LNCaP clone FGC (cell line): ENCODE measurements around the gene SAPCD1.

Experiments used
- DNase-seq: peaks from one replicate; pipeline ENCODE4 v3.0.0-alpha.2; 2011; ENCODE audit warnings: low read depth
- H3K4me3 ChIP-seq: 2 replicates; pipeline ENCODE4 v1.5.1; 2011; ENCODE audit warnings: mild to moderate bottlenecking, low read depth, low read length, control low read depth
- TF ChIP-seq, protein P1 (sequence below): IDR thresholded peaks from 2 replicates; pipeline ENCODE4 v1.5.1; 2012; ENCODE audit warnings: mild to moderate bottlenecking; ENCODE audit not compliant: control insufficient read depth, insufficient read depth; ENCODE audit errors: extremely low read depth

The SAPCD1 gene

DNA sequence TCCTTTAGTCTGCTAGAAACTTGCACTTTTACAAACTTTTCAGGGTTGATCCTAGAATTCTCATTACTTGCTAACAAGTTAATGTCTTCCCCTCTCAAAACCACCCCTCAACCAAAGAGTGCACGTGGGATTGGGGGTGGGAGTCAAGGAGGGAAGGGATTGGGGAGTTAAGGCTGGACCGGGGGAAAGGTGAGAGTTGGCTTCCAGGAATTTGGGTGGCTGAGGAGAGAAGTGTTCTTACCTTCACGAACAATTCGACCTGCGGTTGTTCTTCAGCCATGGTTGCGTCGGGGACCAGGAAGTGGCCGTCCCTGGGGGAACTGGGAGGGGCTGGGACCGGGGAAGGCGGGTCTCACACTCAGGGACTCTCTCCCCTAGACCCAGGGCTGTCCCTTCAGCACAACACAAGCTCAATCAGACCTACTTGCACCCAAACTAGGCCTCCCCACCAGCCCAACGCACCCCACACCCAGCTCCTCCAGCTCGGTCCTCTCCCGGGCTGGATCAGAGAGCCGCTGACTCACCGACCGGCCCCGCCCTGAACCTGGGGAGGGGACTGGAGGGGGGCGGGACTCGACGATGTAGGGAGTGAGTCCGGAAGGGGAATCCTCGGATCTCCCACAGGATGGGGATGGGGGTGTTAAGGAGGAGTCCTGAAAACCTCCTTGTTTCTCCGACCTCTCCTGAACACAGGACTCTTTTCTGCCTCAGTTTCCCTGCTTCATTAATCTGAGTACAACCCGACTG lies 26.3 kb upstream of the SAPCD1 start, which contains the start of gene CLIC1:
CLIC1 (minus strand) TSS at position 510 of the 747 bp plus-strand sequence; CDS start at position 280, 230 bp downstream.
- DNase-seq = no peak
- peak within 1 kb of the TSS; percentile 94 for H3K4me3 ChIP-seq
- TF ChIP-seq, protein P1, sequence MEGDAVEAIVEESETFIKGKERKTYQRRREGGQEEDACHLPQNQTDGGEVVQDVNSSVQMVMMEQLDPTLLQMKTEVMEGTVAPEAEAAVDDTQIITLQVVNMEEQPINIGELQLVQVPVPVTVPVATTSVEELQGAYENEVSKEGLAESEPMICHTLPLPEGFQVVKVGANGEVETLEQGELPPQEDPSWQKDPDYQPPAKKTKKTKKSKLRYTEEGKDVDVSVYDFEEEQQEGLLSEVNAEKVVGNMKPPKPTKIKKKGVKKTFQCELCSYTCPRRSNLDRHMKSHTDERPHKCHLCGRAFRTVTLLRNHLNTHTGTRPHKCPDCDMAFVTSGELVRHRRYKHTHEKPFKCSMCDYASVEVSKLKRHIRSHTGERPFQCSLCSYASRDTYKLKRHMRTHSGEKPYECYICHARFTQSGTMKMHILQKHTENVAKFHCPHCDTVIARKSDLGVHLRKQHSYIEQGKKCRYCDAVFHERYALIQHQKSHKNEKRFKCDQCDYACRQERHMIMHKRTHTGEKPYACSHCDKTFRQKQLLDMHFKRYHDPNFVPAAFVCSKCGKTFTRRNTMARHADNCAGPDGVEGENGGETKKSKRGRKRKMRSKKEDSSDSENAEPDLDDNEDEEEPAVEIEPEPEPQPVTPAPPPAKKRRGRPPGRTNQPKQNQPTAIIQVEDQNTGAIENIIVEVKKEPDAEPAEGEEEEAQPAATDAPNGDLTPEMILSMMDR = no peak

DNA sequence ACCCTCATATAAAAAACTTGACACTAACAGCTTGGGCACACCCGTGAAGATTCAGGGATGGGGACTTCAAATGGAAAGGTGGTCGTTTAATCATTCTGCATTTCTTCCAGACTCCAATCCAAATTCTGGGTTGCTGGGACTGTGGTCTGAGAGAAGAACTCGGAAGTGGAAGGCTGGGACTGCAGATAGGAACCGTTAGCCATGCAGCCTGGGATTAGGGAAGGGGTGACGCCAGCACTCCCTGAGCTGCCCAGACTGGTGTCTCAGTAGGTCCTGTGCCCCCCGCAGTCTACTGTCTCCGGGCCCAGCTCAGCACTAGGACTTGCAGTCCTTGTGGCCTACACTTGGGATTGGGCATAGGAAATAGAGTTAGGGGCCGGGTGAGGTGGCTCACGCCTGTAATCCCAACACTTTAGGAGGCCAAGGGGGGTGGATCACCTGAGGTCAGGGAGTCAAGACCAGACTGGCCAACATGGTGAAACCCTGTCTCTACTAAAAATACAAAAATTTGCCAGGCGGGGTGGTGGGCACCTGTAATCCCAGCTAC lies 25.6 kb upstream of the SAPCD1 start:
- no peak for DNase-seq
- TF ChIP-seq, protein P1 = no peak
- H3K4me3 ChIP-seq = peak overlapping the region; percentile 94

- DNase-seq = no peak
- TF ChIP-seq, protein P1 = no peak
- H3K4me3 ChIP-seq = peak overlapping the region; percentile 77
Measured at GRCh38 chr6:31737315-31737990, 25.0 kb upstream of the SAPCD1 start.

GRCh38 chr6:31737991-31738979 lies 24.2 kb upstream of the SAPCD1 start:
- TF ChIP-seq, protein P1 = peak; percentile 65
- peak overlapping the region; percentile 77 for H3K4me3 ChIP-seq
- DNase-seq = peak; percentile 94

DNA sequence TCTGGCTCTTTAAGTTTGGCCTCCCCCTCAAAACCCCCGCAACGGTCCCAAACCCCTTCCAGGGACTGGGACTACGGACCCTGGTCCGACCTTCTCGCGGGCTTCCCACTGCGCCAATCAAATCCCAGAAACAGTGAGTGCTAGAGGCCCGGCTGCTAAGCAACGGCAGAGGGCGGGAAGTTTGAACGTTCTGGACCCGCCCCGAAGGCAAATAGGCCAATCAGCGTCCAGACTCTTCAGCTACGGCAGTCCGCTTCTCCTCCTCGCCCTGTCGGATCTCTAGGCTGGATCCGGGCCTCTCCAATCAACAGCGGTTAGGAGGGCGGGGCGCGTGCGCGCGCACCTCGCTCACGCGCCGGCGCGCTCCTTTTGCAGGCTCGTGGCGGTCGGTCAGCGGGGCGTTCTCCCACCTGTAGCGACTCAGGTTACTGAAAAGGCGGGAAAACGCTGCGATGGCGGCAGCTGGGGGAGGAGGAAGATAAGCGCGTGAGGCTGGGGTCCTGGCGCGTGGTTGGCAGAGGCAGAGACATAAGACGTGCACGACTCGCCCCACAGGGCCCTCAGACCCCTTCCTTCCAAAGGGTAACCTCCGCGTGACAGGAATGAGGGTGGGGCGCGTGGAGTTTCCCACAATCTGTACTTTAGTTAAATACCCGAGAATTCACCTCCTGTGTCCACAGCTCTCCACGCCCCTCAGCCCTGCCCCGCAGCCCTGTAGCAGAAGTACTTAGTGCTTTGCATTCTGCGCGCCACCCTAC lies 22.6 kb upstream of the SAPCD1 start, which contains the start of gene MSH5:
MSH5 (plus strand) TSS at position 367 of the 758 bp plus-strand sequence. CDS start 462 bp downstream, outside the sequence.
- TF ChIP-seq, protein P1 = no peak

More for the DNA sequence above, 22.6 kb upstream of the SAPCD1 start, which contains the start of gene MSH5:
- peak; percentile 98 for DNase-seq
- peak within 1 kb of the TSS; percentile 77 for H3K4me3 ChIP-seq
